HG03442 (cell line): ENCODE measurements around the gene LLGL2.
A peak's percentile ranks its signal among the peaks of the same experiment; 100 is the strongest.
"Not testable (repeated sequence)": the region's sequence is repeated elsewhere in the genome, so short reads cannot be mapped to it uniquely, and the experiment has no call there.

Source experiments
- ATAC-seq: cut with Tn5 transposase; IDR thresholded peaks from one replicate; pipeline ENCODE4 v1.9.1; 2021; ENCODE audit warnings: mild to moderate bottlenecking, moderate library complexity; ENCODE audit not compliant: unreplicated experiment

The LLGL2 gene

DNA sequence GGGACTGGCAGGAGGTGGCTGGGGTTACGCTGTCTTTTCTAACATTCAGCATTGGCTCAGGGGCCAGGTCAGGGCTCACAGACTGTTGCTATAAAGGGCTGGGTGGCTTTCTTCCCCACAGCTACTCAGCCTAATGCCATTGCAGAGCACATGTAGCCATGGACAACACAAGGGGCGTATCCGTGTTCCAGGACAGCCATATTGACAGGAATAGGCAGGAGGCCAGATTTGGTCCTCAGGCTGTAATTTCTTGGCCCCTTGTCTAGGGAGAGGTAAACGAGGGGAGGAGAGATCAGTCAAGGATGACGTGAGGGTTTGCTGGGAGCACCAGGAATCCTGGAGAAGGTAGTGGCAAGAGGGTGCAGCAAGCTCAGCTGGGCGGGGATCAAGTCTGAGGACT lies 40.9 kb downstream of the LLGL2 start:
- no peak for ATAC-seq

GRCh38 chr17:75566834-75567233 lies 41.3 kb downstream of the LLGL2 start:
- ATAC-seq, result no peak

GRCh38 chr17:75568412-75569255 lies 43.1 kb downstream of the LLGL2 start:
- ATAC-seq, result no peak

DNA sequence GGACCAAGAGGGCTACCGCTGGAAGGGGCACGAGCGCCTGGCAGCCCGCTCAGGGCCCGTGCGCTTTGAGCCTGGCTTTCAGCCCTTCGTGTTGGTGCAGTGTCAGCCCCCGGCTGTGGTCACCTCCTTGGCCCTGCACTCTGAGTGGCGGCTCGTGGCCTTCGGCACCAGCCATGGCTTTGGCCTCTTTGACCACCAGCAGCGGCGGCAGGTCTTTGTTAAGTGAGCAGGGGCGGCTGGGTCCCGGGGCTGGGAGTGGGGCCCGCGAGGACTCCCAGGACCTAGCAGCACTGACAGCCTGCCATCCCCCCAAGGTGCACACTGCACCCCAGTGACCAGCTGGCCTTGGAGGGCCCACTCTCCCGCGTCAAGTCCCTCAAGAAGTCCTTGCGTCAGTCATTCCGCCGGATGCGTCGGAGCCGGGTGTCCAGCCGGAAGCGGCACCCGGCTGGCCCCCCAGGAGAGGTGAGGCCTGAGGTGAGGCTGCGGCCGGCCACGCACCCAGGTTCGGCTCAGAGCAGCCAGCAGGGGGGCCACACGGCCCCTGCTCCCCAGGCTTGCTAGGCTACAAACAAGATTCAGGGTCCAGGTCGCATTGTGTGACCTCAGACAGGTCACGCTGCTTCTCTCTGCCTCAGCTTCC lies 44.7 kb downstream of the LLGL2 start:
- ATAC-seq, result no peak

- ATAC-seq, result no peak
These were observed 45.3 kb downstream of the LLGL2 start for GRCh38 chr17:75570772-75571171.

DNA sequence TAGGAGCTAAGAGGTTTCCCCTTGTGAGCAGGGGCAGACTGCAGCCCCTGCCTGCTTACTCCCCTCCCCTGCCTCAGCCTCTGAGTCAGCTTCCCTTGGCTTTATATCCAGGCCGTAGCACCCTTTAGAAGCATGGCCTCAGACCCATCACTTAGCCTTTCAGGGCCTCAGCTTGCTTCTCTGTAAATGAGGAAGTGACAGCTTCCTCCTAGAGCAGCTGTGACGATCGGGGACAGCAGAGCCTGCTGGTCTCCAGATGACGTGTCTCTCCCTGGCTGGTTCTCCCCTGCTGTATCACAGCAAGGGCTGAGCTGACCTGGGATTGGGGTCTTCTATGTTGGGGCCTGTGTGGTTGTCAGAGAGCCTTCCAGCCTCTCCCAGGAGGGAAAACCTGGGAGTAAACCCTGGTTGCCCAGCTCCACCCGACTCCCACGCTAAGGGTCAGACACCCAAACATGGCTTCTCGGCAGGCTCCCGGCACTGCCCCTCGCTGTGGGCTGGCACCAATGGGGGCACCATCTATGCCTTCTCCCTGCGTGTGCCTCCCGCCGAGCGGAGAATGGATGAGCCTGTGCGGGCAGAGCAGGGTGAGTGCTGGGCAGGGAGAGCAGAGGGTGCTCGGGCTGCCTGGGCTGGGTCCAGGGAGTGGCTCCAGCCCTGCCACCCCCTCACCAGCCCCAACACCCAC lies 45.8 kb downstream of the LLGL2 start:
- ATAC-seq, result no peak

- no peak for ATAC-seq
These were observed 46.4 kb downstream of the LLGL2 start for GRCh38 chr17:75571885-75572215.

DNA sequence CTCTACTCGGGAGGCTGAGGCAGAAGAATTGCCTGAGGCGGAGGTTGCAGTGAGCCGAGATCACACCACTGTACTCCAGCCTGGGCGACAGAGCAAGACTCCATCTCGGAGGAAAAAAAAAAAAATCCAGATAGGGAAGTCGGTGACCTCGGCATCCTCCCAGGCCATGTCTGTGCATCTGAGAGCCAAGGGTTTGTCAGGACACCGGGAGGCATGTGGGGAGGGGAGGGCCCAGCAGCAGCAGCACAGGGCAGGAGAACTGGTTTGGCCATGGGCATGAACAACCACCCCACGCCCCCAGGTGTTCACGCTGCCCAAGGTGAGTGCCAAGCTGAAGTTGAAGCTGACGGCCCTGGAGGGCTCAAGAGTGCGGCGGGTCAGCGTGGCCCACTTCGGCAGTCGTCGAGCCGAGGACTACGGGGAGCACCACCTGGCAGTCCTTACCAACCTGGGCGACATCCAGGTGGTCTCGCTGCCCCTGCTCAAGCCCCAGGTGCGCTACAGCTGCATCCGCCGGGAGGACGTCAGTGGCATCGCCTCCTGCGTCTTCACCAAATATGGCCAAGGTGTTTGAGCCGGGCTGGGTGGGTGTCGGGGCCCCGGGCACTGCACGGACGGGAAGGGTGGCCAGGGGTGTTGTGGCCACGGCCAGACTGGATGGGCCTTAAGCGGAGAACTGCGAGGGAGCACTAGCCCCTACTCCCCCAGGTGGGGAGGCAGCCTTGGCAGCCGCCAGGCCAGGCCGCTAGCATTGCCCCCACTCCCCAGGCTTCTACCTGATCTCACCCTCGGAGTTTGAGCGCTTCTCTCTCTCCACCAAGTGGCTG lies 47.4 kb downstream of the LLGL2 start:
- ATAC-seq, result no peak

DNA sequence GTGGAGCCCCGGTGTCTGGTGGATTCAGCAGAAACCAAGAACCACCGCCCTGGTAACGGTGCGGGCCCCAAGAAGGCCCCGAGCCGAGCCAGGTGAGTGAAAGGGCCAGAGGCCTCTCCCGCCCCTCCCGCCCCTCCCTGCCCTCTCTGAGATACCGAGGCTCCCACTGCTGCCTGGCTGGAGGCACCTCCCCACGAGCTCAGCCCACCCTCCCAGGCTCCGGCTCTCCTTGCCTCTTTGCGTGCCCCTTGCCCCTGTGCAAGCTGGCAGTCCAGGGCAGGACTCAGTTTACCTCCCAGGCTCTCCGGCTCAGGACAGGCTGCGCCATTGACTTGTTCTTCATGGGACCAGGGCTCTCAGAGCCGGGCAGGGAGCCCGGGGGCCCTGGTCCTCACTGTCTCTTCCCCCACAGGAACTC lies 48.1 kb downstream of the LLGL2 start:
- ATAC-seq, result no peak

GRCh38 chr17:75573994-75574393 lies 48.5 kb downstream of the LLGL2 start:
- no peak for ATAC-seq

- no peak for ATAC-seq
These were observed 49.0 kb downstream of the LLGL2 start for GRCh38 chr17:75574404-75575036.

- ATAC-seq, result no peak
These were observed 49.7 kb downstream of the LLGL2 start for GRCh38 chr17:75575197-75575596.

DNA sequence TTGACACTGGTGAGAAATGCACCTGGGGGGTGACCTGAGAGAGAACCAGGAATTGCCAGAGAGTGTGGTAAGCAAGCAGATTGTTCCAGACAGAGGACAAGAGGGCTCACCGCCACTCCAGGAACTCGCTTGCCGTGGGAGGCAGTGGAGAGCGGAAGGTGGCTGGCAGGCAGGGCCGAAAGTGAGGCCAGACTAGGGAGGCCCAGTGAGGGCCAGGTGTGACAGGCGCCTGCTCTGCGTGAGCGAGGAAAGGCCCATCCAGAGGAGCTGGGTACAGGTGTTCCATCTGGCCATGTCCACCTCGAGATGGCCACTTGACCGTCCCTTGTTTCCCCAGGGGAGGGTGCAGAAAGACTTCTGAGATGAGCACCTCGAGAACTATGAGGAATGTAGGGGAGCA lies 50.2 kb downstream of the LLGL2 start:
- ATAC-seq, result no peak

DNA sequence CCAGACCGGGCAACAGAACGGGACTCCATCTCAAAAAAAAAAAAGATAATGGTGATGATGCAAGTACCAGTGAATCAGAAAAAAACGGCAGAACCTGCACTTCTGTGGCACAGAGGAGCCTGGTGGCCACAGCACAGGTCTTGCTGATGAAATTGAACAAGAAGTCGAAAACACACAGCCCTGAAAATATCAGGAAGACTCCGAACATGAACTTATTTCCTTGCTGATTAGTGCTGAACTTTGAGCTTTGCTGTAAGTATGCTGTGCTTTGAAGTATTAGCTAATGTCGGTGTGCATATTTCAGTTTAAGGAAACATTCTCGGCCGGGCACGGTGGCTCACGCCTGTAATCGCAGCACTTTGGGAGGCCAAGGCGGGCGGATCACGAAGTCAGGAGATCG lies 51.2 kb downstream of the LLGL2 start:
- no peak for ATAC-seq

GRCh38 chr17:75581121-75581725 lies 55.7 kb downstream of the LLGL2 start:
- not testable (repeated sequence) for ATAC-seq

DNA sequence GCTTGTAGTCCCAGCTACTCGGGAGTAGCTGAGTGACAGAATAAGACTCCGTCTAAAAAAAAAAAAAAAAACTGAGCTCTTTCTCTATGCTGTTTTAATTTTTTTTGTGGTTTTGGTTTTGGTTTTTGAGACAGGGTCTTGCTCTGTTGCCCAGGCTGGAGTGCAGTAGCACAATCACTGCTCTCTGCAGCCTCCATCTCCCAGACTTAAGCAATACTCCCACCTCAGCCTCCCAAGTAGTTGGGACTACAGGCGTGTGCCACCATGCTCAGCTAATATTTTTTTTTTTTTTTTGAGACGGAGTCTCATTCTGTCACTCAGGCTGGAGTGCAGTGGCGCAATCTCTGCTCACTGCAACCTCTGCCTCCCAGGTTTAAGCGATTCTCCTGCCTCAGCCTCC lies 57.7 kb downstream of the LLGL2 start:
- ATAC-seq, result not testable (repeated sequence)

- no peak for ATAC-seq
These were observed 59.3 kb downstream of the LLGL2 start for GRCh38 chr17:75584849-75585175.

GRCh38 chr17:75587675-75588595 lies 62.4 kb downstream of the LLGL2 start, which contains the start of gene MYO15B:
Gene MYO15B (plus strand): TSS chr17:75587800. CDS start chr17:75588058, 258 bp downstream.
- no peak for ATAC-seq

GRCh38 chr17:75588596-75589011 lies 63.1 kb downstream of the LLGL2 start:
- ATAC-seq, result peak; percentile 30
